NCI-H1436 treated with DMSO at 0.1 percent for 48 hours (cell line): ENCODE measurements around the gene SPSB4.
"Not testable (repeated sequence)": the region's sequence is repeated elsewhere in the genome, so short reads cannot be mapped to it uniquely, and the experiment has no call there.

Experiments
- DNase-seq: peaks from one replicate; lab custom pipeline; 2025; lab: John Stamatoyannopoulos, UW

Gene SPSB4

GRCh38 chr3:141050576-141051442 is at the start of gene SPSB4:
TSS of gene SPSB4 (plus strand) at chr3:141051347. CDS start at chr3:141066105, 14,758 bp downstream.
- DNase-seq: no peak

- DNase-seq: no peak
Observed at GRCh38 chr3:141006344-141006743, 44.8 kb upstream of the SPSB4 start.

- no peak for DNase-seq
Observed at GRCh38 chr3:141009496-141009895, 41.7 kb upstream of the SPSB4 start.

- DNase-seq: peak; percentile 22
Observed at GRCh38 chr3:141011232-141011996, 39.7 kb upstream of the SPSB4 start.

- no peak for DNase-seq
Observed at GRCh38 chr3:141011997-141012262, 39.2 kb upstream of the SPSB4 start.

GRCh38 chr3:141012571-141012970 is 38.6 kb upstream of the SPSB4 start:
- no peak for DNase-seq

GRCh38 chr3:141015481-141015880 is 35.7 kb upstream of the SPSB4 start:
- no peak for DNase-seq

- DNase-seq: not testable (repeated sequence)
Observed at GRCh38 chr3:141017366-141018322, 33.5 kb upstream of the SPSB4 start.

- no peak for DNase-seq
Observed at GRCh38 chr3:141019244-141019643, 31.9 kb upstream of the SPSB4 start.

GRCh38 chr3:141020143-141020830 is 30.9 kb upstream of the SPSB4 start:
- no peak for DNase-seq

GRCh38 chr3:141021261-141021660 is 29.9 kb upstream of the SPSB4 start:
- no peak for DNase-seq

- no peak for DNase-seq
Observed at GRCh38 chr3:141030296-141030695, 20.9 kb upstream of the SPSB4 start.

GRCh38 chr3:141039589-141039988 is 11.6 kb upstream of the SPSB4 start:
- DNase-seq: no peak

- no peak for DNase-seq
Observed at GRCh38 chr3:141044695-141045641, 6.2 kb upstream of the SPSB4 start.

- no peak for DNase-seq
Observed at GRCh38 chr3:141045849-141046248, 5.3 kb upstream of the SPSB4 start.

GRCh38 chr3:141047168-141047567 is 4.0 kb upstream of the SPSB4 start:
- no peak for DNase-seq

GRCh38 chr3:141049681-141050080 is 1.5 kb upstream of the SPSB4 start:
- no peak for DNase-seq

- DNase-seq: no peak
Observed at GRCh38 chr3:141051443-141052200, 475 bp downstream of the SPSB4 start.

GRCh38 chr3:141052201-141053069 is 1.3 kb downstream of the SPSB4 start:
- no peak for DNase-seq
